HCT116 (cell line): ENCODE data around the gene CEP112. TPM values are rescaled to one million over a fixed set of nuclear protein-coding genes. Genes with fewer than 3 reads are reported as not detected.

Source experiments
- ATAC-seq: fragments of 200-7000 bp; cut with Tn5 transposase; 2 replicates; pipeline ENCODE4 v1.9.1; 2020; ENCODE audit warnings: mild to moderate bottlenecking, moderate library complexity
- BruUV-seq: library from RNA; stranded (reverse); fragments of 400-500 nt; replicated peaks from 2 replicates; lab custom pipeline; 2021; lab: Mats Ljungman, UMichigan
- CTCF ChIA-PET: fragments of 300-600 bp; sonication (Branson Sonifier 250); formaldehyde crosslinking; loops from one replicate; lab custom pipeline; 2021; ENCODE audit warnings: antibody characterized with exemption; lab: Charles Lee
- POLR2A ChIA-PET: fragments of 300-600, 350-600 bp; sonication (Branson Sonifier 250); formaldehyde crosslinking; loops from one replicate; lab custom pipeline; 2021; ENCODE audit warnings: antibody characterized with exemption; lab: Charles Lee
- RAD21 ChIA-PET, 2 experiments: fragments of 300-600 bp; sonication (Branson Sonifier 250); formaldehyde crosslinking; loops; one replicate each; lab custom pipeline; 2023; ENCODE audit warnings: low total read pairs in 2 of 2; ENCODE audit not compliant: uncharacterized antibody in 2 of 2, unreplicated experiment in 2 of 2, low non-redundant PET in 1 of 2; lab: Charles Lee
- DNase-seq: peaks from one replicate; pipeline ENCODE4 v3.0.0-alpha.2; 2010; ENCODE audit warnings: low read depth, low spot score
- H2AFZ ChIP-seq: fragments of 200-600 bp; shearing (Covaris generic), sonication (generic); 2 replicates; pipeline ENCODE4 v1.6.1; 2017; ENCODE audit warnings: low read depth, mixed run types, mixed read lengths, antibody characterized with exemption, low read length; ENCODE audit not compliant: poor library complexity, severe bottlenecking
- H3K27ac ChIP-seq: 2 replicates; pipeline ENCODE4 v1.5.1; 2012; ENCODE audit warnings: low read depth, low read length
- H3K27me3 ChIP-seq: fragments of 200-600 bp; sonication (generic); 2 replicates; pipeline ENCODE4 v1.6.1; 2016; ENCODE audit warnings: mixed run types, low read length, mixed read lengths; ENCODE audit not compliant: insufficient read depth
- H3K36me3 ChIP-seq, 2 experiments: fragments of 200-500 bp in 1 of 2; fragments of 200-600 bp in 1 of 2; sonication (Bioruptor generic) in 1 of 2; sonication (generic) in 1 of 2; 2 replicates each; pipeline versions ENCODE4 v1.5.1 to v1.6.1; 2014 to 2016; ENCODE audit warnings: low read length in 2 of 2, inconsistent platforms in 1 of 2, mixed read lengths in 1 of 2, mixed run types in 1 of 2; ENCODE audit not compliant: insufficient read depth in 2 of 2, control insufficient read depth in 1 of 2
- H3K4me1 ChIP-seq, 2 experiments: fragments of 200-600 bp in 1 of 2; sonication (generic) in 1 of 2; 2 replicates each; pipeline versions ENCODE4 v1.5.1 to v1.6.1; 2012 to 2017; ENCODE audit warnings: low read length in 2 of 2, inconsistent platforms in 1 of 2, mild to moderate bottlenecking in 1 of 2, mixed read lengths in 1 of 2, mixed run types in 1 of 2, moderate library complexity in 1 of 2; ENCODE audit not compliant: insufficient read depth in 2 of 2, control insufficient read depth in 1 of 2
- H3K4me2 ChIP-seq: fragments of 200-600 bp; sonication (generic); 2 replicates; pipeline ENCODE4 v1.6.1; 2017; ENCODE audit warnings: mixed run types, low read length, mixed read lengths
- H3K4me3 ChIP-seq, 2 experiments: fragments of 200-600 bp in 1 of 2; sonication (generic) in 1 of 2; replicated peaks in 1 of 2; 2 replicates each; pipeline ENCODE4 v1.5.1; 2011 to 2016; ENCODE audit warnings: low read length in 2 of 2, control low read depth in 1 of 2, low read depth in 1 of 2, mild to moderate bottlenecking in 1 of 2, mixed read lengths in 1 of 2, mixed run types in 1 of 2
- H3K79me2 ChIP-seq: fragments of 200-600 bp; sonication (generic); 2 replicates; pipeline ENCODE4 v1.6.1; 2017; ENCODE audit warnings: mild to moderate bottlenecking, mixed run types, low read length, moderate library complexity, mixed read lengths; ENCODE audit not compliant: insufficient read depth
- H3K9ac ChIP-seq: fragments of 200-600 bp; sonication (generic); 2 replicates; pipeline ENCODE4 v1.6.1; 2016; ENCODE audit warnings: low read length, mixed read lengths
- H3K9me2 ChIP-seq: fragments of 200-600 bp; sonication (generic), shearing (Covaris generic); 2 replicates; pipeline ENCODE4 v1.6.1; 2017; ENCODE audit warnings: mixed run types, mild to moderate bottlenecking, moderate library complexity; ENCODE audit not compliant: insufficient read depth
- H3K9me3 ChIP-seq, 2 experiments: fragments of 200-500 bp in 1 of 2; fragments of 200-600 bp in 1 of 2; sonication (Bioruptor generic) in 1 of 2; sonication (generic) in 1 of 2; 2 replicates each; pipeline ENCODE4 v1.6.1; 2014 to 2017; ENCODE audit warnings: low read length in 2 of 2, mixed read lengths in 2 of 2, inconsistent platforms in 1 of 2, low read depth in 1 of 2, mild to moderate bottlenecking in 1 of 2, mixed run types in 1 of 2, moderate library complexity in 1 of 2; ENCODE audit not compliant: control insufficient read depth in 1 of 2, insufficient read depth in 1 of 2
- H4K20me1 ChIP-seq: fragments of 200-600 bp; sonication (generic), shearing (Covaris generic); 2 replicates; pipeline ENCODE4 v1.6.1; 2017; ENCODE audit warnings: mixed run types, mild to moderate bottlenecking, moderate library complexity; ENCODE audit not compliant: insufficient read depth
- ATF3 ChIP-seq: IDR thresholded peaks from 2 replicates; pipeline ENCODE4 v1.6.1; 2012
- CEBPB ChIP-seq: IDR thresholded peaks from 2 replicates; pipeline ENCODE4 v1.6.1; 2012; ENCODE audit warnings: low read depth
- CTCF ChIP-seq, 3 experiments: fragments of 200-600 bp in 1 of 3; sonication (generic) in 1 of 3; IDR thresholded peaks in 2 of 3; conservative IDR thresholded peaks in 1 of 3; 2 replicates each; pipeline ENCODE4 v1.5.1; 2012 to 2017; ENCODE audit warnings: low read depth in 2 of 3, low read length in 2 of 3, antibody characterized with exemption in 1 of 3, borderline replicate concordance in 1 of 3, control low read depth in 1 of 3, mild to moderate bottlenecking in 1 of 3, mixed read lengths in 1 of 3, mixed run types in 1 of 3, moderate library complexity in 1 of 3; ENCODE audit not compliant: insufficient read depth in 1 of 3
- EGR1 ChIP-seq: IDR thresholded peaks from 2 replicates; pipeline ENCODE4 v1.6.1; 2012; ENCODE audit warnings: low read depth
- ELF1 ChIP-seq: IDR thresholded peaks from 2 replicates; pipeline ENCODE4 v1.6.1; 2012; ENCODE audit warnings: low read depth, borderline replicate concordance
- EZH2 ChIP-seq: fragments of 200-600 bp; sonication (generic); IDR thresholded peaks from 2 replicates; pipeline ENCODE4 v1.6.1; 2017; ENCODE audit warnings: antibody characterized with exemption, mixed run types
- EZH2phosphoT487 ChIP-seq: fragments of 200-600 bp; IDR thresholded peaks from 2 replicates; pipeline ENCODE4 v1.6.1; 2018; ENCODE audit warnings: antibody characterized with exemption, borderline replicate concordance
- FOSL1 ChIP-seq: IDR thresholded peaks from 2 replicates; pipeline ENCODE4 v1.6.1; 2012; ENCODE audit warnings: low read depth
- JUND ChIP-seq: IDR thresholded peaks from 2 replicates; pipeline ENCODE4 v1.6.1; 2012
- POLR2AphosphoS5 ChIP-seq: IDR thresholded peaks from 2 replicates; pipeline ENCODE4 v1.6.1; 2011; ENCODE audit warnings: mild to moderate bottlenecking, low read depth, low read length, moderate library complexity
- RAD21 ChIP-seq: IDR thresholded peaks from 2 replicates; pipeline ENCODE4 v1.6.1; 2012; ENCODE audit warnings: low read depth, mild to moderate bottlenecking
- REST ChIP-seq: IDR thresholded peaks from 2 replicates; pipeline ENCODE4 v1.6.1; 2012; ENCODE audit warnings: low read depth
- SIN3A ChIP-seq: IDR thresholded peaks from 2 replicates; pipeline ENCODE4 v1.6.1; 2012; ENCODE audit warnings: low read depth
- SRF ChIP-seq: IDR thresholded peaks from 2 replicates; pipeline ENCODE4 v1.6.1; 2012; ENCODE audit warnings: low read depth
- YY1 ChIP-seq: IDR thresholded peaks from 2 replicates; pipeline ENCODE4 v1.6.1; 2011; ENCODE audit warnings: low read length, low read depth, moderate library complexity, mild to moderate bottlenecking; ENCODE audit not compliant: insufficient replicate concordance; ENCODE audit errors: extremely low read depth
- ZFX ChIP-seq: fragments of 450-650 bp; IDR thresholded peaks from 2 replicates; pipeline ENCODE4 v1.6.1; 2017
- ZNF274 ChIP-seq: fragments of 200-500 bp; sonication (Bioruptor generic); IDR thresholded peaks from 2 replicates; pipeline ENCODE4 v1.6.1; 2014; ENCODE audit warnings: mild to moderate bottlenecking, low read depth, low read length, inconsistent platforms
- intact Hi-C: fragments of 100-400 bp; cut with micrococcal nuclease; formaldehyde crosslinking; loops from 2 replicates; pipeline ENCODE4 v1.10.0; 2022
- total RNA-seq: library from RNA; stranded (reverse); gene quantifications from one replicate; pipeline ENCODE4 v1.2.1, GENCODE V29; 2021; ENCODE audit not compliant: unreplicated experiment

Gene CEP112
- total RNA-seq, 1 experiment from 2014 or later: 10.9 TPM

GRCh38 chr17:65759532-65759931, 432.4 kb downstream of the CEP112 start:
- DNase-seq (no peak), ATAC-seq (no peak)
- Histone ChIP-seq H2AFZ (no peak overlapping the region), H3K4me2 (no peak overlapping the region), H3K4me1 (no peaks in the 10 kb centered on the region), H3K79me2 (no peaks in the 10 kb centered on the region), H3K27me3 (no peaks in the 10 kb centered on the region), H3K9me3 (no peaks in the 10 kb centered on the region), H3K9me2 (no peaks in the 10 kb centered on the region), H3K27ac (no peak overlapping the region), H3K4me3 (no peak overlapping the region), H4K20me1 (no peaks in the 10 kb centered on the region), H3K9ac (no peak overlapping the region), H3K36me3 (no peaks in the 10 kb centered on the region)
- POLR2A ChIA-PET: no interaction called here
- BruUV-seq: no TSS peak
- CTCF ChIA-PET: no interaction called here
- TF ChIP-seq EGR1 (no peak), ZFX (no peak), SRF (no peak), CEBPB (no peak), EZH2 (no peak), RAD21 (no peak), JUND (no peak), ELF1 (no peak), ZNF274 (no peak), FOSL1 (no peak), SIN3A (no peak), EZH2phosphoT487 (no peak), REST (no peak), POLR2AphosphoS5 (no peak), ATF3 (no peak), YY1 (no peak), CTCF (IDR thresholded peaks at IDR 0.05 in 2 of 3, conservative IDR thresholded peaks at IDR 0.05 in 1 of 3; ENCODE audit: borderline replicate concordance in 1 of 3, insufficient read depth in 1 of 3, low read depth in 2 of 3, low read length in 2 of 3) (no peak)
- TF ChIP-seq, all 23 proteins: peak for 0
- intact Hi-C loops: no loop called here
- RAD21 ChIA-PET: no interaction called here
